Upper lobe of left lung (tissue), 4 donors: ENCODE measurements around the gene EIF4G3.

Source experiments
- POLR2A ChIP-seq, 4 donors: fragments of 450-650 bp; IDR thresholded peaks; one replicate each; pipeline ENCODE4 v1.5.1; 2016 to 2017; ENCODE audit warnings: antibody characterized with exemption in 4 of 4, mild to moderate bottlenecking in 2 of 4
- POLR2AphosphoS5 ChIP-seq, 2 donors: sonication (generic); formaldehyde crosslinking; IDR thresholded peaks; one replicate each; pipeline ENCODE4 v1.5.1; 2017; ENCODE audit warnings: antibody characterized with exemption in 2 of 2
- TF ChIP-seq, protein P1 (sequence below), 6 experiments: fragments of 450-650 bp in 4 of 6; fragments of 200-600 bp in 2 of 6; sonication (generic) in 2 of 6; IDR thresholded peaks; one replicate each; pipeline ENCODE4 v1.5.1; 2016 to 2019; ENCODE audit warnings: antibody characterized with exemption in 6 of 6

DNA sequence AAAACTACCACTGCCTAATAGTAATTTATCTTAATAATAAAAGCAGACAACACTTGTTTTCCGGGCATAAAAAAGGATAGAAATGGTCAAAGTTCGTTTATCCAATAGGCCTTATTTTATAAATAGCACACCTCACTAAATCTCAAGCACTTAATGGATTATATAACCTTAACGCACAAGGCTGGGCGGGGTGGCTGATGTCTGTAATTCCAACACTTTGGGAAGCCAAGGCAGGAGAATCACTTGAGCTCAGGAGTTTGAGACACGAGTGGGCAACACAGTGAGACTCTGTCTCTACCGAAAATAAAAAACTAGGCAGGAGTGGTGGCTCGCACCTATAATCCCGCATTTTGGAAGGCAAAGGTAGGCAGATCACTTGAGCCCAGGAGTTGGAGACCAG is 12.4 kb downstream of the EIF4G3 start:
- TF ChIP-seq POLR2AphosphoS5 (IDR thresholded peaks at IDR 0.05): no peak
- TF ChIP-seq, protein P1, sequence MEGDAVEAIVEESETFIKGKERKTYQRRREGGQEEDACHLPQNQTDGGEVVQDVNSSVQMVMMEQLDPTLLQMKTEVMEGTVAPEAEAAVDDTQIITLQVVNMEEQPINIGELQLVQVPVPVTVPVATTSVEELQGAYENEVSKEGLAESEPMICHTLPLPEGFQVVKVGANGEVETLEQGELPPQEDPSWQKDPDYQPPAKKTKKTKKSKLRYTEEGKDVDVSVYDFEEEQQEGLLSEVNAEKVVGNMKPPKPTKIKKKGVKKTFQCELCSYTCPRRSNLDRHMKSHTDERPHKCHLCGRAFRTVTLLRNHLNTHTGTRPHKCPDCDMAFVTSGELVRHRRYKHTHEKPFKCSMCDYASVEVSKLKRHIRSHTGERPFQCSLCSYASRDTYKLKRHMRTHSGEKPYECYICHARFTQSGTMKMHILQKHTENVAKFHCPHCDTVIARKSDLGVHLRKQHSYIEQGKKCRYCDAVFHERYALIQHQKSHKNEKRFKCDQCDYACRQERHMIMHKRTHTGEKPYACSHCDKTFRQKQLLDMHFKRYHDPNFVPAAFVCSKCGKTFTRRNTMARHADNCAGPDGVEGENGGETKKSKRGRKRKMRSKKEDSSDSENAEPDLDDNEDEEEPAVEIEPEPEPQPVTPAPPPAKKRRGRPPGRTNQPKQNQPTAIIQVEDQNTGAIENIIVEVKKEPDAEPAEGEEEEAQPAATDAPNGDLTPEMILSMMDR (IDR thresholded peaks at IDR 0.05): no peak
- no peak for TF ChIP-seq POLR2A (IDR thresholded peaks at IDR 0.05)
